WTC11 (cell line): Measurements from ENCODE around the gene CCDC34. TPM values are rescaled to one million over a fixed set of nuclear protein-coding genes. Genes with fewer than 3 reads are reported as not detected.
A peak's percentile ranks its signal among the peaks of the same experiment; 100 is the strongest.

Source experiments
- ATAC-seq: fragments of 200-7000 bp; cut with Tn5 transposase; 2 replicates; pipeline ENCODE4 v1.10.0; 2021; ENCODE audit warnings: mild to moderate bottlenecking, moderate library complexity
- CTCF ChIA-PET: fragments of 300-600 bp; sonication (Branson Sonifier 250); formaldehyde crosslinking; loops from one replicate; lab custom pipeline; 2021; ENCODE audit warnings: antibody characterized with exemption; lab: Charles Lee
- POLR2A ChIA-PET: fragments of 350-600 bp; sonication (Branson Sonifier 250); formaldehyde crosslinking; loops from one replicate; lab custom pipeline; 2021; ENCODE audit warnings: antibody characterized with exemption; lab: Charles Lee
- DNase-seq: peaks from one replicate; pipeline ENCODE4 v3.0.0; 2021; ENCODE audit warnings: low spot score
- H3K27ac Mint-ChIP-seq: 2 replicates; pipeline ENCODE4 v1.8.0; 2021; ENCODE audit warnings: mixed read lengths
- H3K27me3 Mint-ChIP-seq: 2 replicates; pipeline ENCODE4 v1.8.0; 2021; ENCODE audit warnings: low read depth, mild to moderate bottlenecking, moderate library complexity, mixed read lengths
- H3K36me3 Mint-ChIP-seq: 2 replicates; pipeline ENCODE4 v1.8.0; 2021; ENCODE audit warnings: mixed read lengths
- H3K4me1 Mint-ChIP-seq: 2 replicates; pipeline ENCODE4 v1.8.0; 2022; ENCODE audit warnings: mixed read lengths
- H3K4me3 Mint-ChIP-seq: 2 replicates; pipeline ENCODE4 v1.8.0; 2021; ENCODE audit warnings: mild to moderate bottlenecking, moderate library complexity, mixed read lengths
- H3K9me3 Mint-ChIP-seq: 2 replicates; pipeline ENCODE4 v1.8.0; 2021; ENCODE audit warnings: mixed read lengths
- ARID4B ChIP-seq: sonication (generic); formaldehyde crosslinking; IDR thresholded peaks from 2 replicates; pipeline ENCODE4 v1.8.0; 2023; ENCODE audit warnings: missing genetic modification reagents, mild to moderate bottlenecking, borderline replicate concordance
- ATF3 ChIP-seq: sonication (generic); formaldehyde crosslinking; conservative IDR thresholded peaks from 2 replicates; pipeline ENCODE4 v1.8.1; 2022; ENCODE audit warnings: mild to moderate bottlenecking, missing genetic modification reagents
- CREM ChIP-seq: sonication (generic); formaldehyde crosslinking; IDR thresholded peaks from 2 replicates; pipeline ENCODE4 v1.8.1; 2022; ENCODE audit warnings: mild to moderate bottlenecking, missing genetic modification reagents, moderate library complexity
- E2F5 ChIP-seq: sonication (generic); formaldehyde crosslinking; IDR thresholded peaks from 2 replicates; pipeline ENCODE4 v1.8.1; 2022; ENCODE audit warnings: mild to moderate bottlenecking, moderate library complexity, missing genetic modification reagents
- FOXK1 ChIP-seq: sonication (generic); formaldehyde crosslinking; IDR thresholded peaks from 2 replicates; pipeline ENCODE4 v1.8.0; 2022; ENCODE audit warnings: mild to moderate bottlenecking, moderate library complexity, missing genetic modification reagents
- GRHL2 ChIP-seq: fragments of 250-450 bp; sonication (Bioruptor Pico); IDR thresholded peaks from 2 replicates; pipeline ENCODE4 v1.8.0; 2022; ENCODE audit warnings: mild to moderate bottlenecking, moderate library complexity; ENCODE audit not compliant: insufficient replicate concordance, severe bottlenecking
- HMGA2 ChIP-seq: fragments of 250-450 bp; sonication (Bioruptor Pico); IDR thresholded peaks from 2 replicates; pipeline ENCODE4 v1.4.0; 2021; ENCODE audit warnings: mild to moderate bottlenecking, moderate library complexity
- JUN ChIP-seq: sonication (generic); formaldehyde crosslinking; IDR thresholded peaks from 2 replicates; pipeline ENCODE4 v1.8.0; 2023; ENCODE audit warnings: mild to moderate bottlenecking, missing genetic modification reagents
- SMAD3 ChIP-seq: sonication (generic); formaldehyde crosslinking; IDR thresholded peaks from 2 replicates; pipeline ENCODE4 v1.8.0; 2022; ENCODE audit warnings: missing genetic modification reagents, mild to moderate bottlenecking, borderline replicate concordance
- SOX15 ChIP-seq: fragments of 250-450 bp; sonication (Bioruptor Pico); IDR thresholded peaks from 2 replicates; pipeline ENCODE4 v1.9.0; 2021; ENCODE audit warnings: mild to moderate bottlenecking
- TP53 ChIP-seq: sonication (generic); formaldehyde crosslinking; IDR thresholded peaks from 2 replicates; pipeline ENCODE4 v1.8.1; 2023; ENCODE audit warnings: mild to moderate bottlenecking, missing genetic modification reagents
- ZBTB43 ChIP-seq: sonication (generic); formaldehyde crosslinking; IDR thresholded peaks from 2 replicates; pipeline ENCODE4 v1.8.1; 2023; ENCODE audit warnings: mild to moderate bottlenecking, missing genetic modification reagents
- total RNA-seq: library from RNA; stranded (reverse); gene quantifications from 3 replicates; pipeline ENCODE4 v1.2.3, GENCODE V29; 2021

Gene CCDC34
- total RNA-seq, 1 experiment from 2014 or later = 23.7 TPM

- Mint-ChIP-seq H3K27ac (no peak overlapping the region), H3K9me3 (no peaks in the 10 kb centered on the region), H3K4me1 (peaks cover 60% of the 10 kb centered on the region), H3K4me3 (peak overlapping the region; percentile 3; the same call in 1 of the 2 replicates), H3K27me3 (peaks cover 4% of the 10 kb centered on the region; the same call in 1 of the 2 replicates), H3K36me3 (no peaks in the 10 kb centered on the region)
- CTCF ChIA-PET = interaction anchor here (0.6 to 1.2 kb wide), 5 partner anchors 18 to 102 kb away, joined by 3 to 5 read pairs (median 3); partner anchors contain the start of gene LGR4
- peak; percentile 45 for ATAC-seq
- TF ChIP-seq TP53 (CRISPR knock-in tag) = no peak
- TF ChIP-seq JUN (CRISPR knock-in tag) = no peak
- no peak for TF ChIP-seq ARID4B (CRISPR knock-in tag)
- no peak for TF ChIP-seq SOX15 (CRISPR knock-in tag)
- TF ChIP-seq CREM (CRISPR knock-in tag) = no peak
- no peak for TF ChIP-seq HMGA2
- no peak for TF ChIP-seq ATF3 (CRISPR knock-in tag)
- TF ChIP-seq E2F5 (CRISPR knock-in tag) = no peak
- no peak for TF ChIP-seq GRHL2 (CRISPR knock-in tag)
- no peak for DNase-seq
- POLR2A ChIA-PET = interaction anchor here (0.7 to 1.4 kb wide), 2 partner anchors 11 to 212 kb away, joined by 4 read pairs; no protein-coding TSS in a partner anchor
Measured at GRCh38 chr11:27395556-27396258, 32.7 kb upstream of the CCDC34 start.

- H3K9me3 Mint-ChIP-seq = no peaks in the 10 kb centered on the region
- peak overlapping the region; percentile 36; the same call in 1 of the 2 replicates for H3K27ac Mint-ChIP-seq
- TF ChIP-seq SMAD3 (CRISPR knock-in tag) = no peak
- TF ChIP-seq ZBTB43 (CRISPR knock-in tag) = no peak
- ATAC-seq (no peak), DNase-seq (no peak)
- H3K36me3 Mint-ChIP-seq = 0 out of 2 replicates have a peak, but pooled peaks cover 2% of the 10 kb centered on the region
- peaks cover 69% of the 10 kb centered on the region for H3K4me1 Mint-ChIP-seq
- ChIA-PET POLR2A (interaction anchor here (1.1 to 1.4 kb wide), 2 partner anchors 12 to 55 kb away, joined by 3 to 4 read pairs; no protein-coding TSS in a partner anchor), CTCF (interaction anchor here (0.6 to 1.2 kb wide), 4 partner anchors 14 to 99 kb away, joined by 3 to 5 read pairs (median 3); partner anchors contain the start of gene LGR4)
- no peak overlapping the region for H3K4me3 Mint-ChIP-seq
- H3K27me3 Mint-ChIP-seq = peaks cover 4% of the 10 kb centered on the region; the same call in 1 of the 2 replicates
Measured at GRCh38 chr11:27394781-27395228, 31.8 kb upstream of the CCDC34 start.

GRCh38 chr11:27392278-27393114 lies 29.5 kb upstream of the CCDC34 start:
- TF ChIP-seq FOXK1 (CRISPR knock-in tag) = no peak
- H3K36me3 Mint-ChIP-seq = 0 out of 2 replicates have a peak, but pooled peaks cover 2% of the 10 kb centered on the region
- no peaks in the 10 kb centered on the region for H3K9me3 Mint-ChIP-seq
- CTCF ChIA-PET = no interaction called here
- H3K4me3 Mint-ChIP-seq = no peak overlapping the region
- H3K27ac Mint-ChIP-seq = peak overlapping the region; percentile 76; the same call in 1 of the 2 replicates
- DNase-seq (no peak), ATAC-seq (peak; percentile 19; the same call in 1 of the 2 replicates)
- POLR2A ChIA-PET = no interaction called here
- peaks cover 4% of the 10 kb centered on the region; the same call in 1 of the 2 replicates for H3K27me3 Mint-ChIP-seq
- H3K4me1 Mint-ChIP-seq = peaks cover 88% of the 10 kb centered on the region
